ENCODE data around the gene PKP4. TPM values are rescaled to one million over a fixed set of nuclear protein-coding genes. Genes with fewer than 3 reads are reported as not detected.

PKP4 gene
- total and polyA plus RNA-seq, 7 donors: 6.8 to 23.8 (median 18.0) TPM

DNA sequence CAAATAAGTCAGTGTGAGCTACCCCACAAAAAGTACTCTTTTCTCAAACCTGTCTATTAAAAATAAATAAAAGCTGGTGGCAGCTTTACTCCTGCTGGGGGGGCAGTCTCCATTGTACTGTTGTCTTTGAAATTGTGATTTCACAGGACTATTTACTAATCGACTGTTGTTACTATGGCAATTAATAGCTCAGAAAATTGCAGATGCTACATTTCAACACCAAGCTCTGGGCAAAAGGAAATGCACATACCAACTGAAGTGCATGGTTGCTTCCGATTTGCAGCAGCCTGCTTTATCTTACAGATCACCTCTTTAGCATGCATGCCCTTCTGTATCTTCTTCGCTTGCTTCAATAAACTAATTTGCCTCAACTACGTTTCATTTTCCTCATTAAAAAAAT, 220.8 kb downstream of the PKP4 start:
- Histone ChIP-seq H3K27me3 (ENCODE audit: insufficient read depth in 3 of 3, low read length in 2 of 3) (no peaks in the 10 kb centered on the region), H3K4me3 (no peak overlapping the region), H3K27ac (no peak overlapping the region), H3K9me3 (no peaks in the 10 kb centered on the region), H3K4me1 (no peaks in the 10 kb centered on the region), H3K36me3 (ENCODE audit: insufficient read depth in 1 of 2, low read depth in 1 of 2) (peaks cover 4 to 57% of the 10 kb centered on the region in 2 donors)
- no peak for ATAC-seq
- 48 to 58% (median 54%) methylated on average over 4 of the region's 4 CpGs for WGBS, 3 donors
- intact Hi-C loops (cut with DNase I): no loop called here
- TF ChIP-seq CTCF (IDR thresholded peaks at IDR 0.05): no peak
- no peak for DNase-seq

- no peak for TF ChIP-seq CTCF (IDR thresholded peaks at IDR 0.05)
- Histone ChIP-seq H3K27ac (no peak overlapping the region), H3K9me3 (no peaks in the 10 kb centered on the region), H3K4me3 (no peak overlapping the region), H3K27me3 (ENCODE audit: insufficient read depth in 3 of 3, low read length in 2 of 3) (no peaks in the 10 kb centered on the region), H3K4me1 (no peaks in the 10 kb centered on the region), H3K36me3 (ENCODE audit: insufficient read depth in 1 of 2, low read depth in 1 of 2) (peaks cover 4 to 21% of the 10 kb centered on the region in 2 donors)
- ATAC-seq (no peak), DNase-seq (no peak)
- 47 to 70% (median 48%) methylated on average over 2 of the region's 2 CpGs for WGBS, 3 donors
- intact Hi-C loops (cut with DNase I): no loop called here
Observed at GRCh38 chr2:158681816-158682215, 225.1 kb downstream of the PKP4 start.

GRCh38 chr2:158685646-158686045, 228.9 kb downstream of the PKP4 start:
- TF ChIP-seq CTCF (IDR thresholded peaks at IDR 0.05): no peak
- intact Hi-C loops (cut with DNase I): no loop called here
- no peak overlapping the region for H3K27ac ChIP-seq
- no peaks in the 10 kb centered on the region for H3K36me3 ChIP-seq (ENCODE audit: insufficient read depth in 1 of 2, low read depth in 1 of 2)
- no peaks in the 10 kb centered on the region for H3K27me3 ChIP-seq (ENCODE audit: insufficient read depth in 3 of 3, low read length in 2 of 3)
- 42 to 62% (median 58%) methylated on average over 3 of the region's 3 CpGs for WGBS, 3 donors
- DNase-seq (no peak), ATAC-seq (no peak)
- H3K4me3 ChIP-seq: no peak overlapping the region
- H3K9me3 ChIP-seq: no peaks in the 10 kb centered on the region
- no peaks in the 10 kb centered on the region for H3K4me1 ChIP-seq

GRCh38 chr2:158686210-158686691, 229.5 kb downstream of the PKP4 start:
- ATAC-seq (peak in 2 of 4 donors; percentile 33 to 37), DNase-seq (no peak)
- Histone ChIP-seq H3K27me3 (ENCODE audit: insufficient read depth in 3 of 3, low read length in 2 of 3) (no peaks in the 10 kb centered on the region), H3K4me3 (no peak overlapping the region), H3K4me1 (no peaks in the 10 kb centered on the region), H3K9me3 (no peaks in the 10 kb centered on the region), H3K36me3 (ENCODE audit: insufficient read depth in 1 of 2, low read depth in 1 of 2) (no peaks in the 10 kb centered on the region), H3K27ac (no peak overlapping the region)
- intact Hi-C loops (cut with DNase I): no loop called here
- no peak for TF ChIP-seq CTCF (IDR thresholded peaks at IDR 0.05)
- WGBS, 3 donors: 18 to 21% (median 19%) methylated on average over 11 of the region's 11 CpGs

- 93 to 96% (median 95%) methylated on average over 3 of the region's 3 CpGs for WGBS, 3 donors
- Histone ChIP-seq H3K4me1 (no peaks in the 10 kb centered on the region), H3K9me3 (no peaks in the 10 kb centered on the region), H3K4me3 (no peak overlapping the region), H3K36me3 (ENCODE audit: insufficient read depth in 1 of 2, low read depth in 1 of 2) (no peaks in the 10 kb centered on the region), H3K27me3 (ENCODE audit: insufficient read depth in 3 of 3, low read length in 2 of 3) (no peaks in the 10 kb centered on the region), H3K27ac (no peak overlapping the region)
- intact Hi-C loops (cut with DNase I): no loop called here
- TF ChIP-seq CTCF (IDR thresholded peaks at IDR 0.05): no peak
- ATAC-seq (no peak), DNase-seq (no peak)
Observed at GRCh38 chr2:158687315-158687714, 230.6 kb downstream of the PKP4 start.
